Activated T-helper 1 cell treated with Interleukin-2 at 50 U/mL for 16 hours (primary cell): ENCODE measurements around the gene ZBTB39.
"Not testable (repeated sequence)": the region's sequence is repeated elsewhere in the genome, so short reads cannot be mapped to it uniquely, and the experiment has no call there.

ENCODE experiments used
- DNase-seq: peaks from one replicate; pipeline ENCODE4 v3.0.0-alpha.2; 2020; ENCODE audit warnings: low read depth

The ZBTB39 gene

DNA sequence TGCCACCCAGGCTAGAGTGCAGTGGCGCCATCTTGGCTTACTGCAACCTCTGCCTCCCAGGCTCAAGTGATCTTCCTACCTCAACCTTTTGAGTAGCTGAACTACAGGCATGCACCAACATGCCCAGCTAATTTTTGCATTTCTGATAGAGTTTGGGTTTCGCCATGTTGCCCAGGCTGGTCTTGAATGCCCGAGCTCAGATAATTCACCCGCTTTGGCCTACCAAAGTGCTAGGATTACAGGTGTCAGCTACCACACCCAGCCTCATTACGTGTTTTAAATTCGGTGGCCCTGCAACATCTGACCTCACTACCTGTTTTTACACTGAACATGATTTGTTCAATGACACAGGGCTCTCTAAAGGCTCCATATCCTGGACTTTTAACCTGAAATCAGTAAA, 26.1 kb downstream of the ZBTB39 start:
- no peak for DNase-seq

- no peak for DNase-seq
Measured at GRCh38 chr12:56979628-56980027, 26.7 kb downstream of the ZBTB39 start.

- no peak for DNase-seq
Measured at GRCh38 chr12:56978397-56979138, 27.8 kb downstream of the ZBTB39 start.

- DNase-seq: not testable (repeated sequence)
Measured at GRCh38 chr12:56977361-56977760, 29.0 kb downstream of the ZBTB39 start.

GRCh38 chr12:56974224-56974623, 32.1 kb downstream of the ZBTB39 start:
- DNase-seq: not testable (repeated sequence)

DNA sequence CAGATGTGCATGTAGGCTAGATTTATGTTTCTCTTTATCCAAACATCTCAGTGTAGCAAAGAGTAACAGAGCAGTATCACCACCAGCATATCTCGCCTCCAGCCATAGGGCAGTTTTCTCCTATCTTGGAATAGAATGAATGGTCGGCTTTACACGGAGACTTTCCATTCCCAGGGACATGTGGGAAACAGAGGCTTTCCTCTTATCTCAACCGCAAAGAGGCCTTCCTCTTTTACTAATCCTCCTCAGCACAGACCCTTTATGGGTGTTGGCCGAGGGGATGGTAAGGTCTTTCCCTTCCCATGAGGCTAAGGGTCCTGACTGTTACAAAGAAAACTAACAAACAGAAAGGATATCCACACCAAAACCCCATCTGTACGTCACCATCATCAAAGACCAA, 37.4 kb downstream of the ZBTB39 start:
- DNase-seq: not testable (repeated sequence)

GRCh38 chr12:56965997-56966642, 40.2 kb downstream of the ZBTB39 start:
- DNase-seq: not testable (repeated sequence)

GRCh38 chr12:56965124-56965523, 41.2 kb downstream of the ZBTB39 start:
- not testable (repeated sequence) for DNase-seq

- not testable (repeated sequence) for DNase-seq
Measured at GRCh38 chr12:56963557-56963956, 42.8 kb downstream of the ZBTB39 start.

DNA sequence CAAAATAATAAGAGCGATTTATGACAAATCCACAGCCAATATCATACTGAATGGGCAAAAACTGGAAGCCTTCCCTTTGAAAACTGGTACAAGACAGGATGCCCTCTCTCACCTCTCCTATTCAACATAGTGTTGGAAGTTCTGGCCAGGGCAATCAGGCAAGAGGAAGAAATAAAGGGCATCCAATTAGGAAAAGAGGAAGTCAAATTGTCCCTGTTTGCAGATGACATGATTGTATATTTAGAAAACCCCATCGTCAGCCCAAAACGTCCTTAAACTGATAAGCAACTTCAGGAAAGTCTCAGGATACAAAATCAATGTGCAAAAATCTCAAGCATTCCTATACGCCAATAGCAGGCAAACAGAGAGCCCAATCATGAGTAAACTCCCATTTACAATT, 44.1 kb downstream of the ZBTB39 start:
- DNase-seq: not testable (repeated sequence)

- no peak for DNase-seq
Measured at GRCh38 chr12:56958422-56958821, 47.9 kb downstream of the ZBTB39 start.

GRCh38 chr12:56957229-56958052, 48.9 kb downstream of the ZBTB39 start, which contains the start of gene RDH16:
TSS of gene RDH16 (minus strand) at chr12:56957608. CDS start at chr12:56957462, 146 bp downstream.
- DNase-seq: no peak

- DNase-seq: no peak
Measured at GRCh38 chr12:56955631-56956256, 50.6 kb downstream of the ZBTB39 start.

GRCh38 chr12:56954958-56955355, 51.4 kb downstream of the ZBTB39 start:
- DNase-seq: no peak

GRCh38 chr12:56954057-56954957, 52.0 kb downstream of the ZBTB39 start:
- DNase-seq: no peak

GRCh38 chr12:56953314-56953713, 53.0 kb downstream of the ZBTB39 start:
- DNase-seq: no peak

DNA sequence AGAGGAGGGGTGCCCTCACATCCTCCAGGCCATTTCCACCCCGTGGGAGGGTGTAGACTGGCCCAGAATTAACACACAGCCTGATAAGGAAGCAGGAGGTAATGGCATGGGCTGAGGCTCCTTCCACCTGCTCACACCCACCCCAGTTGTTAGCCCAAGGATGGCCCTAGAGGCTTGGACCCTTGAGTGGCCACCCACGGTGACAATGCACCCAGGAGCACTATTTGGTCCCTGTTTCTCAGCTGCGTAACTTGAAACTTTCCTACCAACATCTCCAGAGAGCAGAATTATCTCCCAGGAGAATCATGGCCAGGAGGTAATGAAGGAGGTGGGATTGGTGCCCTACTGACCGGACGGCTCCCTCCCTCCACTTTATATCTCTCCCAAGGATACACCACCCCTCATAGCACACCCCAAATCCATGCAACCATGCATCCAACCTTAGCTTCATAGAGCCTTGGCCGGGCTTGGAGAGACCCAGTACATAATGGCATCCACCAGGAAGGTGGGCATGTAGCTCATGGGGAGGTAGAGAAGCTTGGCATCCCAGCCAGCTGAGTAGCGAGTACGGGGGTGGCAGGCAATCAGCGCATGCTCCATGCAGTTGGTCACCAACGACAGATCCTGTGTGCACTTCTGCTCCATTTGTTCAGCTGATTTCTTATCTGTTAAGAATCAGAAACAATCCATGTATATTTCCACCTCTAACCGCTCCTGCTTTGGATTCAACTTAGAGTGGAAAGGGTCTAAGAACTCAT, 54.6 kb downstream of the ZBTB39 start:
- no peak for DNase-seq

- no peak for DNase-seq
Measured at GRCh38 chr12:56948881-56949280, 57.5 kb downstream of the ZBTB39 start.
